Neural cell (in vitro differentiated cells): Measurements from ENCODE around the gene ANXA9.

ENCODE experiments used
- CTCF ChIP-seq: fragments of 450-650 bp; IDR thresholded peaks from 2 replicates; pipeline ENCODE4 v1.5.1; 2014; ENCODE audit warnings: antibody characterized with exemption, mild to moderate bottlenecking, moderate library complexity; ENCODE audit not compliant: poor library complexity, severe bottlenecking
- EP300 ChIP-seq: fragments of 450-650 bp; conservative IDR thresholded peaks from 2 replicates; pipeline ENCODE4 v1.6.1; 2014; ENCODE audit warnings: antibody characterized with exemption, mild to moderate bottlenecking, moderate library complexity; ENCODE audit not compliant: poor library complexity, severe bottlenecking
- EZH2 ChIP-seq: fragments of 200-600, 300-800 bp; shearing (Covaris generic), sonication (generic); IDR thresholded peaks from 2 replicates; pipeline ENCODE4 v1.6.1; 2014; ENCODE audit warnings: antibody characterized with exemption, low read length, borderline replicate concordance, mild to moderate bottlenecking; ENCODE audit not compliant: insufficient read depth, poor library complexity, severe bottlenecking
- MXI1 ChIP-seq: fragments of 450-650 bp; conservative IDR thresholded peaks from 2 replicates; pipeline ENCODE4 v1.6.1; 2014; ENCODE audit warnings: antibody characterized with exemption, mild to moderate bottlenecking; ENCODE audit not compliant: poor library complexity, severe bottlenecking
- POLR2AphosphoS5 ChIP-seq: IDR thresholded peaks from 2 replicates; pipeline ENCODE4 v1.6.1; 2012
- TAF1 ChIP-seq: IDR thresholded peaks from 2 replicates; pipeline ENCODE4 v1.6.1; 2012; ENCODE audit warnings: low read depth

- TF ChIP-seq CTCF (no peak), MXI1 (no peak), TAF1 (no peak), EP300 (no peak), POLR2AphosphoS5 (no peak), EZH2 (no peak)
Measured at GRCh38 chr1:151010346-151010726, 28.2 kb downstream of the ANXA9 start.
